ENCODE measurements around the gene CEL.

The CEL gene

DNA sequence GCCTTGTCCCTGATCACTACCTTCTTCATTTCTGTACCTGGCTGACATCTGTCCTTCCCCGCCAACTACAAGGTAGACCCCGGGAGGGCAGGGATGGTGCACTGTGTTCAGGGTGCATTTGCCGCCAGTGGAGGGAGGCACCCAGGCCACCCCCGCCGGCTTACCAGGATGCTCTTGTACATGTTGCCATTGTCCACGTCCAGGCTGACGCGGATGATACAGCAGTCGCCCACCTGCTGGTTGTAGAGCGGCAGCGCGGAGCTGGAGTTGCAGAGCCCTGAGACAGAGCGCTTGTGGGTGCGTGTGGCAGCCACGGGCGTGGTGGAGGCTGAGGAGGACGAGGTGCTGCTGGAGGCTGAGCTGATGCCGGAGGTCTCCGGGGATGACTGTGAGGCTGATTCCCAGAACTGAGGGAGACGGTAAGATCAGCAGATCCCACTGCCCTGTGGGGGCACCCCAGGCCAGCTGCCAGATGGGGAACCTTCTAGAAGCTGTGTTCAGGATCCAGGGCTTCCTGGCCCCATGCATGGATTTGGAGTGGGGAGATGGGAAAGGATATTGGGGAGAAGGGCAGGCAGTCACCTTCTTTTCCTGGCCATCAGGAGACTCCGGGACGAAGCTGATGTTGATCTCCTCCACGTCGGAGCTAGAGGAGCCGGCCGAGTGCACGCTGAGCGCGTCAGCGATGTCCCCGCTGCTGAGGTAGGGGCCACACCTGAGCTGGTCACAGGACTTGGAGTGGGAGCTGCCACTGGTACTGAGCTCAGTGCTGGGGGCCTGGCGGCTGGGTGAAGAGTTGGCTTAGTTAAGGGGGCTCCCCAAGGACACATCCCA lies 39.8 kb downstream of the CEL start:
- H3K27me3 ChIP-seq (ENCODE audit: insufficient read depth, poor library complexity, severe bottlenecking) = no peaks in the 10 kb centered on the region
- H3K4me3 ChIP-seq (replicated peaks; ENCODE audit: insufficient read depth, low read length) = no peak overlapping the region
- no peak for DNase-seq (ENCODE audit: low read depth in 1 of 2, low spot score in 1 of 2)
- no peak overlapping the region for H3K27ac ChIP-seq (replicated peaks)
- TF ChIP-seq POLR2AphosphoS5 (IDR thresholded peaks at IDR 0.05; ENCODE audit: low read depth) (no peak), SPI1 (IDR thresholded peaks at IDR 0.05; ENCODE audit: borderline replicate concordance, low read depth) (no peak), CTCF (IDR thresholded peaks at IDR 0.05; ENCODE audit: insufficient read depth, low read length) (no peak), GABPA (IDR thresholded peaks at IDR 0.05; ENCODE audit: low read depth) (no peak)
- TF ChIP-seq, protein P1, sequence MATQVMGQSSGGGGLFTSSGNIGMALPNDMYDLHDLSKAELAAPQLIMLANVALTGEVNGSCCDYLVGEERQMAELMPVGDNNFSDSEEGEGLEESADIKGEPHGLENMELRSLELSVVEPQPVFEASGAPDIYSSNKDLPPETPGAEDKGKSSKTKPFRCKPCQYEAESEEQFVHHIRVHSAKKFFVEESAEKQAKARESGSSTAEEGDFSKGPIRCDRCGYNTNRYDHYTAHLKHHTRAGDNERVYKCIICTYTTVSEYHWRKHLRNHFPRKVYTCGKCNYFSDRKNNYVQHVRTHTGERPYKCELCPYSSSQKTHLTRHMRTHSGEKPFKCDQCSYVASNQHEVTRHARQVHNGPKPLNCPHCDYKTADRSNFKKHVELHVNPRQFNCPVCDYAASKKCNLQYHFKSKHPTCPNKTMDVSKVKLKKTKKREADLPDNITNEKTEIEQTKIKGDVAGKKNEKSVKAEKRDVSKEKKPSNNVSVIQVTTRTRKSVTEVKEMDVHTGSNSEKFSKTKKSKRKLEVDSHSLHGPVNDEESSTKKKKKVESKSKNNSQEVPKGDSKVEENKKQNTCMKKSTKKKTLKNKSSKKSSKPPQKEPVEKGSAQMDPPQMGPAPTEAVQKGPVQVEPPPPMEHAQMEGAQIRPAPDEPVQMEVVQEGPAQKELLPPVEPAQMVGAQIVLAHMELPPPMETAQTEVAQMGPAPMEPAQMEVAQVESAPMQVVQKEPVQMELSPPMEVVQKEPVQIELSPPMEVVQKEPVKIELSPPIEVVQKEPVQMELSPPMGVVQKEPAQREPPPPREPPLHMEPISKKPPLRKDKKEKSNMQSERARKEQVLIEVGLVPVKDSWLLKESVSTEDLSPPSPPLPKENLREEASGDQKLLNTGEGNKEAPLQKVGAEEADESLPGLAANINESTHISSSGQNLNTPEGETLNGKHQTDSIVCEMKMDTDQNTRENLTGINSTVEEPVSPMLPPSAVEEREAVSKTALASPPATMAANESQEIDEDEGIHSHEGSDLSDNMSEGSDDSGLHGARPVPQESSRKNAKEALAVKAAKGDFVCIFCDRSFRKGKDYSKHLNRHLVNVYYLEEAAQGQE (IDR thresholded peaks at IDR 0.05; ENCODE audit: insufficient replicate concordance, low read depth) = no peak

- H3K27ac ChIP-seq (replicated peaks) = 0 out of 2 replicates have a peak overlapping the region, but pooled peaks have one; percentile 5
- no peaks in the 10 kb centered on the region for H3K27me3 ChIP-seq (ENCODE audit: insufficient read depth, poor library complexity, severe bottlenecking)
- TF ChIP-seq CTCF (IDR thresholded peaks at IDR 0.05; ENCODE audit: insufficient read depth, low read length) = no peak
- no peak for TF ChIP-seq GABPA (IDR thresholded peaks at IDR 0.05; ENCODE audit: low read depth)
- no peak for TF ChIP-seq POLR2AphosphoS5 (IDR thresholded peaks at IDR 0.05; ENCODE audit: low read depth)
- TF ChIP-seq, protein P1 (IDR thresholded peaks at IDR 0.05; ENCODE audit: insufficient replicate concordance, low read depth) = no peak
- TF ChIP-seq SPI1 (IDR thresholded peaks at IDR 0.05; ENCODE audit: borderline replicate concordance, low read depth) = no peak
- H3K4me3 ChIP-seq (replicated peaks; ENCODE audit: insufficient read depth, low read length) = no peak overlapping the region
- no peak for DNase-seq (ENCODE audit: low read depth in 1 of 2, low spot score in 1 of 2)
These were observed 40.6 kb downstream of the CEL start for GRCh38 chr9:133102190-133103021.

DNA sequence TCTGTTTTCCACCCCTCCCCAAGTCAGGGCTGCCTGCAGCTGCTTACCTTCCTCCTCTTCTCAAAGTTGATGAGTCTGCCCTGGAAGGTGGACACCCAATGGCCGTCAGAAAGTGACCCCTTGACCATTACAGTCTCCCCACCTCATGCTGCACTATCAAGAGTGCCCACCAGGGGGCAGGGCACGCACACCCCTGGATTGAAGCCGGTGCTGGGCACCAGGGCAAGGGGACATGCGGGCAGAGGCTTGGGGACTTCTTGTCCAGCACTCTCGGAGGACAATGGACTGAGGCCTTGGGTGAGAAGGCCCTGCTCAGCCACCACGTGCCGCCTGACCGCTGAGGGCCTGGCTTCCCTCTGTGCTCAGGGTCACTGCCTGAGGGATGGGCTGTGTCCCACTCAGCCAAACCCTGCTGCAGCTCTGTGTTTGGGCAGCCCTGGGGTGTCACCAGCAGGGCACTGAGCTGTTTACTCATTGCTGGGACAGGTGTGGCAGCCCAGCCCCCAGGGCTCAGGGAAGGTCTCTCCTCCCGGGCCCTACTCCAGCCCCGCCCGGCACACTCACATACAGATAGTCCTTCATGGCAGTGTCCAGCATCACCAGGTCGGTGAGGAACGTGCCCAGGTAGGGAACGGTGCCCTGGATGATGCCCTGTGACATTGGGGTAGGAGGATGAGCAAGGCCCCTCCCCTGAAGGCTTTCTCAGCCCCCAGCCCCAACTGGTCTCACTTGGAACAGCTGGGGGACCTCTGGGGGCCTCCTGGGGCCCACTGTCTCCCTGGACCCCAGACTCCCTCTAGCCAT lies 41.6 kb downstream of the CEL start:
- TF ChIP-seq GABPA (IDR thresholded peaks at IDR 0.05; ENCODE audit: low read depth) (no peak), CTCF (IDR thresholded peaks at IDR 0.05; ENCODE audit: insufficient read depth, low read length) (peak; percentile 80)
- Histone ChIP-seq H3K27me3 (ENCODE audit: insufficient read depth, poor library complexity, severe bottlenecking) (no peaks in the 10 kb centered on the region), H3K27ac (replicated peaks) (0 out of 2 replicates have a peak overlapping the region, but pooled peaks have one; percentile 5), H3K4me3 (replicated peaks; ENCODE audit: insufficient read depth, low read length) (no peak overlapping the region)
- DNase-seq (ENCODE audit: low read depth in 1 of 2, low spot score in 1 of 2) = peak in 1 of 2 experiments; percentile 31

Measured in HL-60 (cell line).